Effector memory CD4-positive, alpha-beta T cell (primary cell): ENCODE results near the gene MPP7.

ENCODE experiments used
- DNase-seq, 3 donors: peaks; one replicate each; pipeline ENCODE4 v3.0.0-alpha.2; 2020
- H3K27ac ChIP-seq: 2 replicates; pipeline ENCODE4 v1.7.0; 2013; ENCODE audit warnings: mild to moderate bottlenecking, low read length, moderate library complexity; ENCODE audit not compliant: insufficient read depth, poor library complexity, severe bottlenecking
- H3K27me3 ChIP-seq: replicated peaks from 2 replicates; pipeline ENCODE4 v1.7.0; 2013; ENCODE audit warnings: mild to moderate bottlenecking, low read length; ENCODE audit not compliant: insufficient read depth, control insufficient read depth, poor library complexity, severe bottlenecking
- H3K36me3 ChIP-seq: 2 replicates; pipeline ENCODE4 v1.7.0; 2013; ENCODE audit warnings: mild to moderate bottlenecking, low read length, moderate library complexity; ENCODE audit not compliant: control insufficient read depth, insufficient read depth
- H3K4me1 ChIP-seq: 2 replicates; pipeline ENCODE4 v1.7.0; 2013; ENCODE audit warnings: low read length, mild to moderate bottlenecking; ENCODE audit not compliant: control insufficient read depth, insufficient read depth, poor library complexity, severe bottlenecking
- H3K4me3 ChIP-seq: 2 replicates; pipeline ENCODE4 v1.7.0; 2013; ENCODE audit warnings: low read length, low read depth, mild to moderate bottlenecking; ENCODE audit not compliant: insufficient read depth, poor library complexity, severe bottlenecking
- H3K9me3 ChIP-seq: 2 replicates; pipeline ENCODE4 v1.7.0; 2013; ENCODE audit warnings: mild to moderate bottlenecking, low read length, moderate library complexity; ENCODE audit not compliant: control insufficient read depth

Gene MPP7

GRCh38 chr10:28294169-28294532 lies 8.7 kb downstream of the MPP7 start:
- H3K36me3 ChIP-seq: no peaks in the 10 kb centered on the region
- H3K27ac ChIP-seq: no peak overlapping the region
- no peak overlapping the region for H3K4me3 ChIP-seq
- no peaks in the 10 kb centered on the region for H3K27me3 ChIP-seq
- no peaks in the 10 kb centered on the region for H3K4me1 ChIP-seq
- H3K9me3 ChIP-seq: no peaks in the 10 kb centered on the region
- DNase-seq: no peak

DNA sequence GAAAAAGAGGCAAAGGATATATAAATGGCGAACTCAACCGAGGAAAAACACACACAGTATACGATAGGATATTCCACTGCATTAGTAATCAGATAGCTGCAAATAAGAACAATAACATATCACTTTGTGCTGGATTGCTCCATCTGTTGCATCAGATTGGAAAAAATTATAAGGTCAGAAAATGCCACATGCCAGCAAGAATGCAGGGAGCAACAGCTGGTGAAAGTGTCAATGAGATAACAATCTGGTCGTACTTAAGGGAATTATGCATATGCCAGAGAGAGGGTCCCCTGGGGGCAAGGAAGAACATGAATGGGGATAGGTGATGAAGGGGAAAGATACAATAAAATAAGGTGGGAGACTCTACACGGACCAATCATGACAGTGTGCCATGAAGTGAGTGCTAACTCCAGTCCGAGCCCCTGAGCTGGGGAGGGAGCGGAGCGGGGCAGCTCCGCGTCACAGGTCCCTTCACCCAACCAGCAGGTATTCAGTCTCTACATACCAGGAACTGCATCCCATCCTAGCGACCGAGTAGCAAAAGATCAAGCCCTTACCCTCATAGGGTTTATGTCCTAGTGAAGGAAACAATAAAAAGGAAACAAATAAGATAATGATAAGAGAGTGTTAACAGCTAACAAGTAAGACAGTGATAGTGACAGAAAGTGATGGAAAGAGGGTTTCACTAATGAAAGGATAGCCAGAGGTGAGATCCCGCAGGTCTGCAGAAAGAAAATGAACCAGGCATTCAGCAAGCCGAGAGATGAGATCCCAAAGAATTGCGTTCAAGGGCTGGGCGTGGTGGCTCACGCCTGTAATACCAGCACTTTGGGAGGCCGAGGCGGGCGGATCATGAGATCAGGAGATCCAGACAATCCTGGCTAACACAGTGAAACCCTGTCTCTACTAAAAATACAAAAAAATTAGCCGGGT lies 9.4 kb downstream of the MPP7 start:
- Histone ChIP-seq H3K27me3 (no peaks in the 10 kb centered on the region), H3K4me3 (no peak overlapping the region), H3K4me1 (no peaks in the 10 kb centered on the region), H3K27ac (no peak overlapping the region), H3K36me3 (no peaks in the 10 kb centered on the region), H3K9me3 (no peaks in the 10 kb centered on the region)
- DNase-seq: no peak

- Histone ChIP-seq H3K9me3 (no peaks in the 10 kb centered on the region), H3K36me3 (no peaks in the 10 kb centered on the region), H3K27me3 (no peaks in the 10 kb centered on the region), H3K4me3 (no peak overlapping the region), H3K4me1 (no peaks in the 10 kb centered on the region), H3K27ac (no peak overlapping the region)
- DNase-seq: no peak
Measured at GRCh38 chr10:28291881-28292297, 11.0 kb downstream of the MPP7 start.

- no peaks in the 10 kb centered on the region for H3K27me3 ChIP-seq
- H3K4me3 ChIP-seq: no peak overlapping the region
- no peaks in the 10 kb centered on the region for H3K4me1 ChIP-seq
- no peak for DNase-seq
- H3K9me3 ChIP-seq: no peaks in the 10 kb centered on the region
- no peak overlapping the region for H3K27ac ChIP-seq
- H3K36me3 ChIP-seq: no peaks in the 10 kb centered on the region
Measured at GRCh38 chr10:28285816-28286215, 17.0 kb downstream of the MPP7 start.

DNA sequence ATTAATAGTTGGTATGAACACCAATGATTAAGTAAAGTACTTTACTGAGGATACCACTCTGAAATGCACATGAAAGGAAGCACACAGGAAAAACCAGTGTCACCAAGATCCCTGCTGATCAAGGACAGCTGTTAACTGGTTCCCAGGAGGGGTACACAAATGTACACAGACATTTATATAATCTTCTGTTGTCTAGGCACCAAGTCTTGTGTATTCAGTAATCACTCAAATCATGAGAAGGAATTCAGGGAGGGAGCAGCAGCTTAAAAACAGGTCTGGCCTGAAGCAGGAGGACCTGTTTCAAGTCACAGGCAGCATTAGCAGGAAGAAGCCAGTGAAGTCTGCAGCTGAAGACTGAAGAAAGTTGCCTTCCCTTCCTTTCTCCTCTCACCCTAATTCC lies 18.7 kb downstream of the MPP7 start:
- Histone ChIP-seq H3K27me3 (no peaks in the 10 kb centered on the region), H3K27ac (no peak overlapping the region), H3K9me3 (no peaks in the 10 kb centered on the region), H3K4me1 (no peaks in the 10 kb centered on the region), H3K4me3 (no peak overlapping the region), H3K36me3 (no peaks in the 10 kb centered on the region)
- DNase-seq: no peak

- Histone ChIP-seq H3K36me3 (no peaks in the 10 kb centered on the region), H3K9me3 (no peaks in the 10 kb centered on the region), H3K27me3 (no peaks in the 10 kb centered on the region), H3K4me3 (no peak overlapping the region), H3K27ac (no peak overlapping the region), H3K4me1 (no peaks in the 10 kb centered on the region)
- no peak for DNase-seq
Measured at GRCh38 chr10:28283251-28283650, 19.6 kb downstream of the MPP7 start.

DNA sequence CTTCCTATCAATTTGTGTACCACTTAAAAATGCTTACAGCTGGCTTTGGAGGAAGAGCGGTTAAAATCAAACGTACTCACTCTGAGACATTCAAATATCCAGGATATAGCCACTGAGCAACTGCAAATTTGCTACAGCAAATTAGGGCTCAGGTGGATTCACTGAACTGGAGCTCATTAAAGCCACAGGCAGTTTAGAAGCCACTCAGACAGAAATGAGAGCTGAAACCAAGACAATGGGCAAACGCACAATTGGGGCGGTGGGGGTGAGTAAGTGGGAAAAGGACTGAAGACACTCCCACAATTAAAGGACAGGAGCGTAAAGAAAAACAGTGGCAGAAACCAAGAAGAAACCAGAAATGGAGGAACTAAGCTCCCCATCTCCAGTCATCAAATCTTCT lies 20.5 kb downstream of the MPP7 start:
- no peaks in the 10 kb centered on the region for H3K4me1 ChIP-seq
- H3K36me3 ChIP-seq: no peaks in the 10 kb centered on the region
- no peaks in the 10 kb centered on the region for H3K27me3 ChIP-seq
- H3K9me3 ChIP-seq: no peaks in the 10 kb centered on the region
- H3K27ac ChIP-seq: no peak overlapping the region
- no peak for DNase-seq
- no peak overlapping the region for H3K4me3 ChIP-seq

DNA sequence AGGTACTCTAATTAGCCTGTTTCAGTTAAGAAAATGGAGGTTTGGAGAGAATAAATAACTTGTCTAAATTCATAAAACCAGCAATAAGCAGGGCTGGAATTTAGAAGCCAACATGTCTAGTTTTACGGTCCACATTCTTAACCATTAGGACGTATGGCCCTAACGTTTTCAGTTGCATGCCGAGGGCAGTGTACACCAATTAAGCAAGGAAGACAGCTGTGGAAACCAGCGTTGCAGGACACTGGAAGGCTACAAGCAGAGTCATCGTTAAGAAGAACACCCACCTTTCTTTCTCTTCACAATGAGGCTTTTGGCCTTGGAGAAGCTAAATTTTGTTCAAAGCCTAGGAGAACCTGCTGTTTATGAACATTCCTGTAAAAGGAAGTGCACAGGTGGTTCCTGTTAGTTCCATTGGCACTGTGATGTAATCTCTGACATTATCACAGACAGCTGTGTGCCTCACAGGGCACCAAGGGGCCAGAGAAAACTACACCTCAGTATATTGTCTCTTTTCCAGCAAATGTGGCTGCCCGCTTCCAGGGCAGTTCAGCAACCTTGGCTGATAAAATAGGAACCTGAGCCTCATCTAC lies 21.0 kb downstream of the MPP7 start:
- DNase-seq: no peak
- Histone ChIP-seq H3K4me1 (no peaks in the 10 kb centered on the region), H3K36me3 (no peaks in the 10 kb centered on the region), H3K27ac (no peak overlapping the region), H3K9me3 (no peaks in the 10 kb centered on the region), H3K4me3 (no peak overlapping the region), H3K27me3 (no peaks in the 10 kb centered on the region)

- Histone ChIP-seq H3K27ac (no peak overlapping the region), H3K4me1 (no peaks in the 10 kb centered on the region), H3K36me3 (no peaks in the 10 kb centered on the region), H3K27me3 (no peaks in the 10 kb centered on the region), H3K9me3 (no peaks in the 10 kb centered on the region), H3K4me3 (no peak overlapping the region)
- no peak for DNase-seq
Measured at GRCh38 chr10:28280652-28281051, 22.2 kb downstream of the MPP7 start.

- Histone ChIP-seq H3K36me3 (no peaks in the 10 kb centered on the region), H3K27ac (no peak overlapping the region), H3K4me3 (no peak overlapping the region), H3K27me3 (no peaks in the 10 kb centered on the region), H3K9me3 (no peaks in the 10 kb centered on the region), H3K4me1 (no peaks in the 10 kb centered on the region)
- no peak for DNase-seq
Measured at GRCh38 chr10:28279878-28280277, 23.0 kb downstream of the MPP7 start.
